GM21723 (cell line): ENCODE measurements around the gene WAPL.

Experiments
- ATAC-seq: cut with Tn5 transposase; IDR thresholded peaks from one replicate; pipeline ENCODE4 v1.9.1; 2021; ENCODE audit warnings: mild to moderate bottlenecking, moderate library complexity; ENCODE audit not compliant: unreplicated experiment

WAPL gene

GRCh38 chr10:86524225-86524962 is 2.8 kb upstream of the WAPL start:
- no peak for ATAC-seq

- ATAC-seq: no peak
These were observed 1.8 kb upstream of the WAPL start for GRCh38 chr10:86523348-86523747.

DNA sequence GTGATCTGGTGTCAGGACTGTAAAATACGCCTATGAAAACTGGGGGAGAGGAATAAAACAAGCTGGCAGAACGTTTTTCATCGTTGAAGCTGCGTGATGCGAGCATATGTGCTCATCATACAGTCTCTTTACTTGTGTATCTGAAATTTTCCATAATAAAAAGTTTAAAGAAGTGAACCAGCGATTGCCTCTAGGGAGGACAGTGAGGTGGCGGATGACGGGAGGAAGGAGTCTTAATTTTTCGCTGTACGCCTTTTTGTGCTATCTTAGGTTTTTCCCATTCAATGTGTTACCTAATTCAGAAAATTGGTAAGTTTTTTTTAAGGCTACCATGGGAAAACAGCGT is 891 bp upstream of the WAPL start:
- no peak for ATAC-seq

DNA sequence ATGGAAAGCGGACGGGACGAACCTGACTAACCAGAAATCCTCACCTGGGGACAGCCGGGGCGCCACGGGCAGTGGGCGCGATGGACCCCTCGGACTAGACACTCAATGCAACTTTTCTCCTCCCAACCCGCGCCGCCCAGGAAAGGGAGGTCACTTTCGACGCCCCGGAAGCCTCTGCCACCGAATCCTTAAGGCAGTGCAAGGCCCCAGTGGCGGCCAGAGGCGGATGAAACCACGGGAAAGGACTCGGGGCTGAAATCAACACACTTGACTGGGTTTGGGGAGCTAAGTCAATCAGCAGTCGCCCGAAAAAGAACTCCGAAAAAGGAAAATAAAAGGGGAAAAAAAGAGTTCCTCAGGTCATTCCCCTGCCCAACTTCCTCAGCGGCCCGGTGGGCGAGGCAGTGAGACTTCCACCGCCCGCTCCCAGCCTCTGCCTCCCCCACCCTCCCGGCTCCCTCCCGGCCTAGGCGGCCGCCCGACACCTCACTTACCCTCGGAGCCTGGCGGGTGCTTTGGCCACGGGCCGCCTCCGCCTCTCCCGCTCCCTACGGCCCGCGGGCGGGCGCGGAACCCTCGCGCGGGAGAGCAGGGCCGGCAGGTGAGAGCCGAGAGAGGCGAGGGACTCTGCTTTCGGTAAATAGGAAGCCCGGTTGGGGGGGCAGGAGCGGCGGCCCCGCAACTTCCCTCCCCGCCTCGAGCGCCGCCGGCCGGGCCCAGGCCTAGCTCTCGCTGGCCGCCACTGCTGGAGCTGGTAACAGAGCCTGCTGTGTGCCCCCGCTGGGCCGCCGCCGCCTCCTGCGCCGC is 518 bp downstream of the WAPL start:
- ATAC-seq: peak; percentile 32

DNA sequence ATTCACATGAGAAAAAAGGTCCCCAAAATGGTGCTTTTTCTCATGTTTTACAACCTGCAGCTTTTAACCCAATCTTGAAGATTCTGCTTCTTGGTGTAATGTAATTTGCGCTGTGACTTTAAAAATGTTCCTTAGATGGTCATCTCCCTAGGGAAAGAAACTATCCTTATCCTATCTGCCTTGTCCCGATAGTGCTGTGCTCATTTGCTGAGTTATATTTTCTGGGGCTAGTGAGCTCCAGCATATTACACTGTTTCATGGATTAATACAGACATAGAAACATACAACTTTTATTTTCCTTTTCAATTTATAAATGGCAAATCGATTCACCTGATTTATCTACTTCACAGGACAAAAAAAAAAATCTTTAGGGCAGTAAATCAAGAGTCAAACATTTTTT is 2.8 kb downstream of the WAPL start:
- no peak for ATAC-seq

DNA sequence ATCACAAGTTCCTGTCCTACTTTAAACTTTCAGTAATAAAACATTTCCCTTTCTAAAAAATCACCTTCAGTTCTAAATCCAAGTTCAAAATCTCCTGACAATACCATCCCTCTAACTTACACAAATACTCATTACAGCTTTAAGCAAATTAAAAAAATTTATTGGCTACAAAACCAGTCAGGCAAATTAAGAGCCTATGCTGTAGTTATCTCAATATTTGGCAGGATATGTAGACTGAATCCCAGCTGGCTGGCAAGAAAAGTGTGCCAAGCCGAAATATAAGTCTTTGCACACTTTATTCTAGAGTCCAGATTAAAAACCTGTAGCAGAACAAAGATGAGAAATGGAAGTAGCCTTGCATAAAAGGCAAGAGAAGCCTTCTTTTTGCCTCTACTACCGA is 9.5 kb downstream of the WAPL start:
- ATAC-seq: no peak

DNA sequence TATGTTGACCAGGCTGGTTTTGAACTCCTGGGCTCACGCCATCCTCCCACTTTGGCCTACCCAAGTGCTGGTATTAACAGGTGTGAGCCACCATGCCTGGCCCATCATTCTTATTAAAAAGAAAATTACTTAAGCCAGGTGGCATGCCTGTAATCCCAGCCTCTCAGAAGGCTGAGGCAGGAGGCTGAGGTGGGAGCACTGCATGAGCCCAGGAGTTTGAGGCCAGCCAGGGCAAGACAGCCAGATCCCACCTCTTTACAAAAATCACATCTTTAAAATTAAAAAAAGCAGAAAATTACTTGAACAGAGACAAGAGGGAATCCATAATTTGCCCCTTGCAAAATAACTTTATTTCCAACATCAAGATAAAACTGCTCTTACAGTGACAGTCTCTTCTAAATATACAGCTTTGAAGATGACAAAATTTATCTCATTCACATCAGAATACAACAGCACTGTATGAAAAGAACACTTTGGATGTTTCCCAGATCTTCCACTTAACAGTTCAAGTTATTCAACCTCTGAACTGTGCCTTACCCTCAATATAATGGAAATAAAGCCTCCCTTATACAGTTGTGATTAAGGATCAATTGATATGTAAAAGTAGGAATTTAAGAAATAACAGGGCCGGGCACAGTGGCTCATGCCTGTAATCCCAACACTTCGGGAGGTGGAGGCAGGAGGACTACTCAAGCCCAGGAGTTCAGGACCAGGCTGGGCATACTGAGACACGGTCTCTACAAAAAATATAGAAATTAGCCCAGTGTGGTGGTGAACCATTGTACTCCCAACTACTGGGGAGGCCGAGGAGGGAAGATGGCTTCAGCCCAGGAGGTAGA is 10.3 kb downstream of the WAPL start:
- ATAC-seq: no peak

DNA sequence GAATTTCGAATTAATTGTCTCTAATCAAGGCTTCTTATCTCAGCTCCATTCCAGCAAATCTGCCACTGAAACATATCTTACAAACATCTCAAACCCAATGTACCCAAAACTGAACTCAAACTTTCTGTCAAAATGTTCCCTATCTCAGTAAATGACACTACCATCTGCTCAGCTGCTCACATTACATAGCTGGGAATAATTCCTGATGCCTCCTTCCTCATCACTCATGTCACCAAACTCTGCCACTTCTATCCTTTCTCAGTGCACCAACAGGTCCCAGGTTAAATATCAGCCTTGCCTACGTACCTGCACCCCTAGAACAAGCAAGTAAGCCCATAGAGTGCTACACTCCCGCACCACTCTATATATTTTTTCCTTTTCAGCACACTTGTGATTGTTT is 12.4 kb downstream of the WAPL start:
- no peak for ATAC-seq

DNA sequence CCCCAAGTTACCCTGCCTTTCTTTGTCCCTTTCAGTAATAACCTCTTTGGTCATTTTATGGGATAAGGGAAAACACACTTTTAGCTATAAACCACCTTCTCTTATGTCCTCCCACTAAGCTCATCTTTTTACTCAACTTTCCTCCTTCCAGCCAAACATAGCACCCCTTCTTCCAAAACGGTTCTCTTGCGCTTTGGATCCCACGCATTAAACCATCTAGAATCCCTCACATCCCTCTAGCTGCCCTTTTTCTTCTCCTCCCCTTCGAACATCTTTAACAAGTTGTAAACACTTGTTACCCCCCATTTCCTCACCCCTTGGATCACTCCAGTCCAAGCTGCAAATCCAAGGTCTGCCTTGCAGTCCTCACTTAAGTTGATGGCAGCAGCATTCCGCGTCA is 13.4 kb downstream of the WAPL start:
- ATAC-seq: no peak

DNA sequence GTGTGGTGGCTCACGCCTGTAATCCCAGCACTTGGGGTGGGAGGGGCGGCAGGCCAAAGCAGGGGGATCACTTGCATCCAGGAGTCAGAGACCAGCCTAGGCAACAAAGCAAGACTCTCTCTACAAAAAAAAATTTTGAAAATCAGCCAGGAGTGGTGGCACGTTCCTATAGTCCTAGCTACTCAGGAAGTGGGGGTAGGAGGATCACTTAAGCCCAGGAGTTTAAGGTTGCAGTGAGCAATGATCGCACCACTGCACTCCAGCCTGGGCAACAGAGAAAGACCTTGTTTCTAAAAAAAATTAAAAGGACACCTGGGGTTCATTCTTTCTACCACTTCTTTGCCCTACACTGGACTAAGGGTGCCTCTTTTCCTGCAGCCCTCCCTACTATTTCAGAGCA is 15.1 kb downstream of the WAPL start:
- ATAC-seq: peak; percentile 63

DNA sequence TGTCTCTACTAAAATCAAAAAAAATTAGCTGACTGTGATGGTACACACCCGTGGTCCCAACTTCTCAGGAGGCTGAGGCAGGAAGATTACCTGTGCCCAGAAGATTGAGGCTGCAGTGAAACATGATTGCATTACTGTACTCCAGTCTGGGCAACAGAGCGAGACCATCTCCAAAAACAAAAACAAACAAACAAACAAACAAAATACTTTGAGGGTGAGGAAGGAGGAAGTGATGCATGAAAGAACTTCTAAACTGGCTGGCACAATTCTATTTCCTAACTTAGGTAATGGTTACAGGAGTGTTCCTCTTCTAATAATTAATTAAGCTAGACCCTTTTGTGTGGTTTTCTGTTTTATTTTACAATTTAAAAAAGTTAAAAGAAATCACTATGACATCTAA is 15.5 kb downstream of the WAPL start:
- no peak for ATAC-seq

DNA sequence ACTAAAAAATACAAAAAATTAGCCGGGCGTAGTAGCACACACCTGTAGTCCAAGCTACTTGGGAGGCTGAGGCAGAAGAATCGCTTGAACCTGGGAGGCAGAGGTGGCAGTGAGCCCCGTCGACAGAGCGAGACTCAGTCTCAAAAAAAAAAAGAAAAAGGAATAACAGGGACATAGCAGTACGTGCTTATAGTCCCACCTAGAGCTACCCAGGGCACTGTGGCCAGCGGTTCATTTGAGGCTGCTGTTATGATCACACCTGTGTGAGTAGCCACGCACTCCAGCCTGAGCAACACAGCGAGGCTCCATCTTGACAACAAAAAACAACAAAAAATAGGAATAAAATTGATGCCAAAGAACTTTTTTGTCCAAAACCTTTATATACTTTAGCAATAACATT is 17.1 kb downstream of the WAPL start:
- no peak for ATAC-seq

- ATAC-seq: no peak
These were observed 20.7 kb downstream of the WAPL start for GRCh38 chr10:86500846-86501245.

DNA sequence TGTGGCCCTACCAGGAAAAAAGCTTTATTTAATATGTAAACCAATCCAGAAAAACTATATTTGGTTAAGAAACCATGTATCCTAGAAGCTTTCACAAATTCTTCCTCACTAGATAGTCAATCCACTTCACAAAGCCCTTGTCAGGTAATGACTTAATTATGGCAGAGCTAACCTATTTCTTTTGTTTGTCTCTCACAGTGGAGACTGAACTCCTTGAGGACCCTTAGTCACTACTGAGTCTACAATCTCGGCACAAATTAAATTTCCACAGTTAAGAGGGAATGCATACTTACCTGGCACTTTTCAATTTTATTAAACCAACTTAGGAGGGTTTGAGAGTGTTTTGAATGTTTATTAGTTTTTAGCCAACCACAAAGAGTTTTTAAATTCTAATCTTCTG is 23.0 kb downstream of the WAPL start:
- ATAC-seq: no peak

GRCh38 chr10:86497621-86498020 is 24.0 kb downstream of the WAPL start:
- no peak for ATAC-seq

- ATAC-seq: no peak
These were observed 31.5 kb downstream of the WAPL start for GRCh38 chr10:86489960-86490612.

DNA sequence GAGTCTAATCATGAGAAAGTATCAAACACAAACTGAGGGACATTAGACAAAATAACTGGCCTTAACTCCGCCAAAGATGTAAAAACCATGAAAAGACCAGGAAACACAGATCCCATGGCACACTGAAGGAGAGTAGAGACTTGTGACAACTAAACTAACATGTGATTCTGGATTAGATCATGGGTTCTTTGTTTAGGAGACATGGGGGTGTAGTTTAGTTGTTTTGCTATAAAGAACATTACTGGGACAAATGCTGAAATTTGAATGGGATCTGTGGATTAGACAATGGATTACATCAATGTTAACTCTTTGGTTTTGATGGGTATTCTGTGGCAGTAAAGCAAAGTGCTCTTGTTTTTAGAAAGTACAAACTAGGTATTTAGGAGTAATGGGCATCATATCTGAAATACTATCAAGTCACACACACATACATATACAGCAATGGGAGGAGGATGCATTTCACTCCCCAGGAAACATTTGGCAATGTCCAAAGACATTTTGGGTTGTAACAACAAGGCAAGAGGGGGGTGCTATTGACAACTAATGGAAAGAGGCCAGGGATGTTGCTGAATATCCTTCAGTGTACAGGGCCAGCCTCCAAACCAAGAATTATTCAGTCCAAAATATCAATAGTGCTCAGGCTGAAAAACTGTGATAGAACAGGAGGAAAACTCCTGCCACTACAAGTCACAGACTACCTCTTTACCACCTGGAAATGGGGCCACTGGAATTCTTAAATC is 32.4 kb downstream of the WAPL start:
- ATAC-seq: no peak

DNA sequence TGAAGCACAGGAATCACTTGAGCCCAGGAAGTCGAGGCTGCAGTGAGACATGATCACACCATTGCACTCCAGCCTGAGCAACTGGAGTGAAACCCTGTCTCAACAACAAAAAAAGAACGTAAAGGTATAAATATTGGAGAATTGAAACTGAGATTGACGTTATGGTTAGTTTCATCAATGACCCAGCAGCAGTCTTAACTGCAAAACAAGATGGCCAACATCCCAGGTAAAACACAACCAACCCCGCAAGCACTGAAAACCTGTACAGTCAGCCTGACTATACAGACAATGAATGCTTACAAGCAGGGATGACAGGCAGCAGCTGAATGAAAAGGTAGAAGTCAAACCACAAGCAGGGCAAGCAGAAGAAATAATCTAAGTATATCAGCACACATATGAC is 34.7 kb downstream of the WAPL start:
- ATAC-seq: peak; percentile 74

DNA sequence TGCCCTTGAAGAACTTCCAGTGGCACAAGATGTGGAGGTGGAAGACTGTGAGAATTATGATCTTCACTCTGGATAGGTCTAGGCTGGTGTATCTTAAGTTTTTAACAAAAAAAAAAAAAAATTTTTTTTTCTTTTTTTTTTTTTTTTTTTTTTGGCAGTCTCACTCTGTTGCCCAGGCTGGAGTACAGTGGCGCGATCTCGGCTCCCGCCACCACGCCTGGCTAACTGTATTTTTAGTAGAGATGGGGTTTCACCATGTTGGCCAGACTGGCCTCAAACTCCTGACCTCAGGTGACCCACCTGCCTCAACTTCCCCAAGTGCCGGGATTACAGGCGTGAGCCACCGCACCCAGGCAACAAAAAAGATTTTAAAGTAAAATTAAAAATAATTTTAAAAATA is 37.9 kb downstream of the WAPL start:
- ATAC-seq: no peak

DNA sequence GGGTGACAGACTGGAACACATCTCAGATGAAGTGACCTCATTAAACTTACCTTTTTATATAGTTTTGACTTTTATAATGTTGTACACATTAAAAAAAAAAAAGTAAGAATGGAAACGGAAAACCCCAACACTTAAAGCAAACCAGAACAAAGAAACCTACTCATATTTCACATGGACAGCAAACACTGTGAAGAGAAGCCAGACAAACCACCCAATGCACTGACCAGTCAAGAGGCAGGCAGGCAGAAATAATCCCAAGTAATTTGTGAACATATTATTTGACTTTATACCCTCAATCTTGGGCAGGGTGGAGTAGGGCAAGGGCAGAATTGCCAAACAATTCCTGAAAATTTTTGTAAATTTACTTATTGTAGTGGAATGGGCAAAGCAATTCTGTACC is 39.8 kb downstream of the WAPL start:
- no peak for ATAC-seq

- no peak for ATAC-seq
These were observed 41.0 kb downstream of the WAPL start for GRCh38 chr10:86480571-86480970.
